ENCODE measurements around the gene OR14J1.

The OR14J1 gene, protein sequence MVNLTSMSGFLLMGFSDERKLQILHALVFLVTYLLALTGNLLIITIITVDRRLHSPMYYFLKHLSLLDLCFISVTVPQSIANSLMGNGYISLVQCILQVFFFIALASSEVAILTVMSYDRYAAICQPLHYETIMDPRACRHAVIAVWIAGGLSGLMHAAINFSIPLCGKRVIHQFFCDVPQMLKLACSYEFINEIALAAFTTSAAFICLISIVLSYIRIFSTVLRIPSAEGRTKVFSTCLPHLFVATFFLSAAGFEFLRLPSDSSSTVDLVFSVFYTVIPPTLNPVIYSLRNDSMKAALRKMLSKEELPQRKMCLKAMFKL

DNA sequence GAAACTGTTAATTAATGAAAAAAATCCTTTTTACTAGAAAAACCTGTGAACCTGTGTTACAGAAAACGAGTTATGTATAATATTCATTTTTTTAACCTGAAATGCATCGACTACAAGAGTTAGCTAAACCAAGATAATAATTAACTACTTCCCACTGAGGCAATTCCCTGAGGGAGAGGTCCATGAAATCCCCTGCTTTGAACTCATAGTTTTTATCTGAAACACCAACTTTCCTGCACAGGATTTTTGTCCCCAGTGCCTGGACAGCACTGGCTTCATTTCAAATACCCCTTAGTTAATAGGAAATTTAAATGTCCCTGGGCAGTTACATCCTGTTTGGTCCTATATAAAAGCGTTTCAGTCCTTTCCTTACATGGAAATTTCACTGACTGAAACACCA, at the start of gene OR14J1:
Gene OR14J1 (plus strand): TSS at position 386 of the 400 bp plus-strand sequence. CDS start 4,989 bp downstream, outside the sequence.
- no peak for DNase-seq (ENCODE audit: low read depth)
- no peak within 1 kb of the TSS for H3K4me3 ChIP-seq (ENCODE audit: low read length)
- TF ChIP-seq, protein P1, sequence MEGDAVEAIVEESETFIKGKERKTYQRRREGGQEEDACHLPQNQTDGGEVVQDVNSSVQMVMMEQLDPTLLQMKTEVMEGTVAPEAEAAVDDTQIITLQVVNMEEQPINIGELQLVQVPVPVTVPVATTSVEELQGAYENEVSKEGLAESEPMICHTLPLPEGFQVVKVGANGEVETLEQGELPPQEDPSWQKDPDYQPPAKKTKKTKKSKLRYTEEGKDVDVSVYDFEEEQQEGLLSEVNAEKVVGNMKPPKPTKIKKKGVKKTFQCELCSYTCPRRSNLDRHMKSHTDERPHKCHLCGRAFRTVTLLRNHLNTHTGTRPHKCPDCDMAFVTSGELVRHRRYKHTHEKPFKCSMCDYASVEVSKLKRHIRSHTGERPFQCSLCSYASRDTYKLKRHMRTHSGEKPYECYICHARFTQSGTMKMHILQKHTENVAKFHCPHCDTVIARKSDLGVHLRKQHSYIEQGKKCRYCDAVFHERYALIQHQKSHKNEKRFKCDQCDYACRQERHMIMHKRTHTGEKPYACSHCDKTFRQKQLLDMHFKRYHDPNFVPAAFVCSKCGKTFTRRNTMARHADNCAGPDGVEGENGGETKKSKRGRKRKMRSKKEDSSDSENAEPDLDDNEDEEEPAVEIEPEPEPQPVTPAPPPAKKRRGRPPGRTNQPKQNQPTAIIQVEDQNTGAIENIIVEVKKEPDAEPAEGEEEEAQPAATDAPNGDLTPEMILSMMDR (conservative IDR thresholded peaks at IDR 0.05; ENCODE audit: low read depth, low read length): no peak

GRCh38 chr6:29251736-29252135, 49.8 kb upstream of the OR14J1 start:
- TF ChIP-seq, protein P1 (conservative IDR thresholded peaks at IDR 0.05; ENCODE audit: low read depth, low read length): no peak
- H3K4me3 ChIP-seq (ENCODE audit: low read length): no peak overlapping the region
- DNase-seq (ENCODE audit: low read depth): no peak

DNA sequence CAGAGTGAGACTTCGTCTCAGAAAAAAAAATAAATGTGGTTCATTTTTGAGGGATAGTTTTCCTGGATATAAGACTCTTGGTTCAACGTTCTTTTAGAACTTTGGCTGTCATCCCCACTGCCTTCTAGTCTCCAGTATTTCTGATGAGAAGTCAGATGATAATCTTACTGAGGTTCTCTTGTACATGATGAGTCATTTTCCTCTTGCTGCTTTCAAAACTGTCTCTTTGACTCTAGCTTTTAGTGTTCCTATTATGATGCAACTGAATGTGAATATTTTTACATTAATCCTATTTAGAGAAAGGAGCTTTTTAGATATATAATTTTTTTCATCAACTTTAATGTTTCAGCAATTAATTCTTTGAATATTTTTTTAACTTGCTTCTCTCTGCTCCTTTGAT, 46.0 kb upstream of the OR14J1 start:
- no peak overlapping the region for H3K4me3 ChIP-seq (ENCODE audit: low read length)
- no peak for DNase-seq (ENCODE audit: low read depth)
- TF ChIP-seq, protein P1 (conservative IDR thresholded peaks at IDR 0.05; ENCODE audit: low read depth, low read length): no peak

DNA sequence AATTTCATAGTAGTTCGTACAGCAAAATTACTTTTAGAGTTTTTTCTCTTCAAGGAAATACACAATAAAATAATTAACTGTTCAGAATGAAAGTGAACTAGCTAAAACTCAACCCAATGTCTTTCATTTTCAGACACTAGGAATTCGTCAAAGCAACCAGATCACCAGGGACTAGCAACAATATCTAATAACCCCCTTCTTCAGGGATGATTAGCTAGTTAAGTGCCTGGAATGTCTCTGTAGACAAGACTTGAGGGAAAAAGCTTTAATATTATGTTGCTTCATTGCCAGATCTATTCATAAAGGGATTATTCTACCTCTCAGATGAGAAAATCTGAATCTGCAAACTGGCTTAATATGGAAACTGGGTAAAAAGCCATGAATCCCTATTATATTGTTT, 41.8 kb upstream of the OR14J1 start:
- H3K4me3 ChIP-seq (ENCODE audit: low read length): no peak overlapping the region
- DNase-seq (ENCODE audit: low read depth): no peak
- TF ChIP-seq, protein P1 (conservative IDR thresholded peaks at IDR 0.05; ENCODE audit: low read depth, low read length): no peak

DNA sequence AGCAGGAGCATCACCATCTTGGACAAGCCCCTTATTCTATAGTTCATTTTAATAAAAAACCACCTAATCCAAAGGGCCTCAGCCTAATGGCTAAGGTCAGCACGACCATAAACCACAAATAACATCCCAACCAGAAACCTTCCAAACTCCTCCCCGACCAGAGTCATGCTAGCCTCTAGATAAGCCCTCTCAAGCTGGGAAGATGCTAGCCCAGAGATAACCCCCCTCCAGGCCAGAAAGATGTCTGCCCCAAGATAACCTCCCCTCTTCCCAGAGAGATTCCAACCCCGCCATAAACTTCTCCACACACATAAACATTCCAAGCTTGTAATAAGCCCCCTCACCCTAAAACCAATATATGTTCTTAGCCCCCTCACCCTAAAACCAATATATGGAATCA, 38.5 kb upstream of the OR14J1 start:
- no peak overlapping the region for H3K4me3 ChIP-seq (ENCODE audit: low read length)
- TF ChIP-seq, protein P1 (conservative IDR thresholded peaks at IDR 0.05; ENCODE audit: low read depth, low read length): no peak
- no peak for DNase-seq (ENCODE audit: low read depth)

DNA sequence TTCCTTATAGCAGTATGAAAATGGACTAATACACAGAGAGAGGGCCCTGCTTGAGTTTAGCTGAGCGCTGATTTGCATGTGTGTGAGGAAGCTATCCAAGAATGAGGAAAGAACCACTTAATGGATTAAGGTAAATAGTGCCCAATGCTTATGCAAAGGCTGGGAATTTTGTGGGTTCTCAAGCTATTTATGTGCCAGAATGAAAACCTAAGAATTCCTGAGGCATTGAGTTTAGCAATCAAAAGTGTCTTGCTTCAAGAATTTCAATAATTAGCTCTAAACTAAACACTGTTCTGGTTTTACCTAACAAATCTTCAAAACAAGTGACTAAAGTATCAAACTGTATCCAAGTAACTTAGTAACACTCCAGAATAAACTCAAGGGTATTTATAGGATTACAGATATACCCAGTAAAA, 7.0 kb upstream of the OR14J1 start:
- H3K4me3 ChIP-seq (ENCODE audit: low read length): no peak overlapping the region
- no peak for DNase-seq (ENCODE audit: low read depth)
- TF ChIP-seq, protein P1 (conservative IDR thresholded peaks at IDR 0.05; ENCODE audit: low read depth, low read length): no peak

GRCh38 chr6:29295181-29295585, 6.3 kb upstream of the OR14J1 start:
- TF ChIP-seq, protein P1 (conservative IDR thresholded peaks at IDR 0.05; ENCODE audit: low read depth, low read length): no peak

More at GRCh38 chr6:29295181-29295585, 6.3 kb upstream of the OR14J1 start:
- DNase-seq (ENCODE audit: low read depth): no peak
- no peak overlapping the region for H3K4me3 ChIP-seq (ENCODE audit: low read length)

Measured in retinal pigment epithelial cell (primary cell).